Stimulated activated CD4-positive, alpha-beta T cell treated with anti-CD3 and anti-CD28 coated beads, Interleukin-1b, Interleukin-23, amount 100 ng/mL, for 48 hours (primary cell): Measurements from ENCODE around the gene TMEM63B.
"Not testable (repeated sequence)": the region's sequence is repeated elsewhere in the genome, so short reads cannot be mapped to it uniquely, and the experiment has no call there.

Source experiments
- DNase-seq: peaks from one replicate; pipeline ENCODE4 v3.0.0-alpha.2; 2020

The TMEM63B gene

GRCh38 chr6:44127186-44128019 lies at the start of gene TMEM63B, which contains the start of gene MRPL14:
Gene TMEM63B (plus strand): TSS chr6:44127554. CDS start chr6:44134585, 7,031 bp downstream.
Gene MRPL14 (minus strand): TSS chr6:44127452. CDS start chr6:44116611, 10,841 bp downstream.
- DNase-seq: peak; percentile 88

GRCh38 chr6:44078219-44078826 lies 49.0 kb upstream of the TMEM63B start:
- DNase-seq: no peak

DNA sequence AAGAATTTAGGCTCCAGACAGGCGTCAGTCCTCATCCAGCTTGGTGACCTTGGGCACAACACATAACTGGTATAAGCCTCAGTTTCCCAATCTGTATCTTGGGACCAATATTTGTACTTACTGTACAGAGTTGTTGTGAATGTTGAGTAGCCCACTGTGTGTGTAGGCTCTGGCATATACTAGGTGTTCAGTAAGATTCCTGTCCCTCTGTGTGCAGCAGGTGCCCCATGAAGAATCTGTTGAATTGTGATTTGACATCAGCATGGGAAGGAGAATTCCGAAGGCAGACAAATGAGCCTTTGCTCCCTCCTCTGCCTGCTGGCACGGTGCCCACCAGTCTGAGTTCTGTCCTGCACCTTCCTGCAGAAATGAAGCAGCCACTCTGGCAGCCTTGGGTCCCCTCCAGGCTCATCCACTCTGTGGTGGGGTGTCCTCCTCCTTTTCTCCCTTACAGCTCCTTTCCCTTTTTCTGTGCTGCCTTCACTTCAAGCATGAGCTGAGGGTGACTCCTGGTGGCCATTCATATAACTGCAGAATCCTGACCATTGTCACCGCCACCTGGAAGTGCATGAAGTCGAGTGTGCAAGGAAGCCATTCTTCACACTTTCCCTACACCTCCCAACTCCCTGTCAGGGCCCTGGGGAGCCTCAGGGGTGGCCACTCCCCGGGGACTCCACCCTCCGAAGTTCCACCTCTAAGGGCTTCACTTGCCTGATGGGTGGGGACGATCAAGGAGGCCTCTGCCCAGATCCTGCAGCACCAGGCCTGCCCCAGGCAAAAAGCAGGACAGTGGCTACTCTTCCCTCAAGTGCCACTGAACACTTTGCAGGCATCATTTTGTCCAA lies 48.3 kb upstream of the TMEM63B start:
- DNase-seq: peak; percentile 66

DNA sequence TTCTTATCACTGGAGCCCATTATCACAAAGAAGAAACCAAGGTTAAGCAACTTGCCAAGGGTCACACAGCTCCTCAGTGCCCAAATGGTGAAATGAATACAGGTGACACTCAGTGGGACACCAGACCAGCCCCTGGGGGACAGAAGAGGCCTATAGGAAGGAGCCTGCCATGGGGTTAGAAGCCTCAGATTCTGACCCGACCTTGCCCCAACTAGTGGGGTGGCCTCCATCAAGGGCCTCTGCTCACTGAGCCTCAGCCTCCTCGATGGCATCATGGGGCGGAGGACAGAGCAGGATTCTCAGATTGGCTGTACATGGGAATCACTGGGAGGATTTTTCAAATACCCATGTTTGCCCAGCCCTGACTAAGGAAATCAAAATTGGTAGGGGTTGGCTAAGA lies 47.7 kb upstream of the TMEM63B start:
- no peak for DNase-seq

DNA sequence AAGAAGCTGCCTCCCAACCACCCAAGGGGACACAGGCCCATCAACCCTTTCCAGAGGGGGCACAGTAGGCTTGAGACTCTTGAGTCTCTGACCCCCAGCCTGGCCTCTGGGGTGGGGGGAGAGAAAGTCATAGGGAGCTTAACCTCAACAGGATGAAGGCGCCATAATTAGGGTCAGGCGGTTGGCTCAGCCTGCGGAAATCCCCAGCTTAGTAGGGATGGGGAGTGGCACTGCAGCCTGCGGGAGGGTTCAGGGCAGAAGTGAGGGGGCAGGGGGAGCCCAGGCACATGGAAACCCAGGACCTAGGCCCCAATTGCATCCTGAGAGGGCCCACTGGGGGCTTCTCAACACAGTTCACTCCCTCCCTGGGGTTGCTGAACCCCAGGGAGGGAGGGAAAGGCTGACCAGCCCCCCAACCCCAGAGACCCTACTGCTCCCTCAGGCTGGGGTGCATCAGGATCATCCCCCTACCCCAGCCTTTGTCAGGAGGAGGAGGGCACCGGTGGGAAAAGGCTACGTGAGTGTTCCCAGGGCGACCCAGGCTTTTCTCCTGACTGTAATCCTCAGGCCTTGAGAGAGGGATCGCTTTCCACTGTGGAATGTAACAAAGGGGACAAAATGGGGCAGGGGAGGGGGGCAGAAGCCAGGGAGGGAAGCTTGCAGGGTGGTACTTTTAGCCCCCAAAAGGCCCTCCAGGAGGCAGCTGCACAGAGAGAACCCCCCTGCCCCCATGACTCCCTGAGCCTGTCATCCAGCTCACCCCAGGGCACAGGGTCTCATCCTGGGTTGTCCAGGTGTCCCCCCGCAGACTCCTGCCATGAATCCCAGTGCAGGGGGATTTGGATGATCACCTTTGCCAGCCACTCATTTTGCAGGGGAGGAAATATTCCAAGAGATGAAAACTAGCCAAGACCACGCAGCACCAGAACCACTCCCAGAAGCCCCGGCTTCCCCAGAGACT lies 46.5 kb upstream of the TMEM63B start:
- DNase-seq: no peak

DNA sequence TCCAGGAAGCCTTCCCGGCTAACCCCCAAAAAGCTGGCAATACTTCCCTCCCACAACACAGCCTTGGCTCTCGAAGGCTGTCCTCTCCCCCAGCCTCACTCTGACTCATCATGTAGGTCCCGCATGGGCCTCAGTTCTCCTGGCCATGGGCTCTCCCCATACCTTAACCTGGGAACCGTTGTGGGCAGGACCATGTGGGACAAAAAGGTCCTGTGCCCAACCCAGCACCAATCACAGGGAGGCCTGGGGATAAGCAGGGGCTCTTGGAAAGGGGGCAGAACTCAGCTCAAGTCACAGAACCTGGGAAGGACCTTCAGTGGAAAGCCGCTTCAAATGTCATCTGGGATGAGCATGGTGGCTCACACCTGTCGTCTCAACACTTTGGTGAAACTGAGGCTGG lies 45.6 kb upstream of the TMEM63B start:
- no peak for DNase-seq

DNA sequence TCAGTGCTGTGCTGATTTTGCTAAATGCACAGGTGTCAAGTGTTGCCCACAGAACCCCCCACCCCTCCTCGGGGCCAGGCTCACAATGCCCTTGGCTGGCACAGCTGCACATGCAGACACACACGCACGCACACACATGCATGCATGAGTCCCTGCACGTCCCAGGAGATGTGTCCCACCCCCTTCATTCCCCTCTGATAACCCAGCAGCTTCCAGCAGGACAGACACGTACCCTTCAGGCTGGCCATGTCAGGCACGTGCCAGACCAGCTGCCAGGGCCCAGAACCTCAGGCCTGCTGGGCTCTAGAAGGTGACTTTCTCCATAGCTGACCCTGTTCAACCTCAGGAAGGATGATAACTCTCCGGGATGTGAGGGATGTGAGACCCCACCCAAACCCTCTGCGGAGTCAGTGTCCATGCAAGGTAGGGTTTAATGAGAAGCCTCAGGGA lies 44.5 kb upstream of the TMEM63B start:
- no peak for DNase-seq

DNA sequence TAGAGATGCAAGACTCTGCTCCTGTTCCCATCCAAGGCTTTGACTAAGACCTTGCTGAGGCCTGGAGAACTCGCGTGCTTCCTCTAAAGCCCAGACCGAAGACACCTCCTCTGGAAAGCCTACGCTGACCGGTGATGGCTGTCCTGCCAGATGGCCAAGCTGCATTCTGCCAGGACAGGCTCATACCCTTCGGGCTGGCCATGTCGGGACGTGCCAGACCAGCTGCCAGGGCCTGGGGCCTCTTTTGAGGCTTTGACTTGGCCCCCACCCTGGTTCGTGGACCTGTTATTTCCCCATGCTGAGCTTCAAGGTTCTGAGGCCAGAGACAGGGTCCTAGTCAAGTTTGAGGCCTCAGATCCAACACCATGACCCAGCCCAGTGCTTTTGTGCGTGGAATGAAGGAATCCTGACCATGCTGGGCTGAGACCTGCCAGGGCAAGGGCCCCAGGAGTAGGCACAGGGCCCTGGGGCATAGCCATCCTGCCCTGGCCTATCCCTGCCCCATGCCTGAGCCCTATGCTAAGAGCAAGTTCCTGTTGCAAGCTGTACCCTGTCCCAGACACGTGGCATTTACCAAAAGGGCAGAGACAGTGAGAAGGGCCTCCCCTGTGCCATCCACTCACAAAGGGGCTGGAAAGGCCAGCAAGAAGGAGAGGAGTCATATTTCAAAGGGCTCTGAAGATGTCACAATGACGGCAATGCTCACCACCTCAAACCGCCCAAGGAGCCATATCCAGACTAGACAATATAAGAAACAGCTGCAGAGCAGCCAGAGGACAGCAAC lies 42.9 kb upstream of the TMEM63B start:
- DNase-seq: no peak

DNA sequence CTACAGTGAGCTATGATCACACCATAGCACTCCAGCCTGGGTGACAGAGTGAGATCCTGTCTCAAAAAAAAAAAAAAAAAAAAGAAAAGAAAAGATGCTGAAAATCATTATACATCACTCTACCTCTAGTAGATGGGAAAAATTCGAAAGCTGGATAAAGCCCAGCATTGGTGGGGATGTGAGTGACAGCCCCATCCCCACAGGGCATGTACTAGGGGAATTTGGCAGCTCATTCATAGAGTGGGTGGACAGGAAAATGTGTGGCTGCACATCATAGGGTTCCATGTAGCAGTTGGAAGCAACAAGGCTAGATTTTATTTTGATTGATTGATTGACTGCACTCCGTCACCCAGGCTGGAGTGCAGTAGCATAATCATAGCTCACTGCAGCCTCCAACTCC lies 42.1 kb upstream of the TMEM63B start:
- DNase-seq: no peak

DNA sequence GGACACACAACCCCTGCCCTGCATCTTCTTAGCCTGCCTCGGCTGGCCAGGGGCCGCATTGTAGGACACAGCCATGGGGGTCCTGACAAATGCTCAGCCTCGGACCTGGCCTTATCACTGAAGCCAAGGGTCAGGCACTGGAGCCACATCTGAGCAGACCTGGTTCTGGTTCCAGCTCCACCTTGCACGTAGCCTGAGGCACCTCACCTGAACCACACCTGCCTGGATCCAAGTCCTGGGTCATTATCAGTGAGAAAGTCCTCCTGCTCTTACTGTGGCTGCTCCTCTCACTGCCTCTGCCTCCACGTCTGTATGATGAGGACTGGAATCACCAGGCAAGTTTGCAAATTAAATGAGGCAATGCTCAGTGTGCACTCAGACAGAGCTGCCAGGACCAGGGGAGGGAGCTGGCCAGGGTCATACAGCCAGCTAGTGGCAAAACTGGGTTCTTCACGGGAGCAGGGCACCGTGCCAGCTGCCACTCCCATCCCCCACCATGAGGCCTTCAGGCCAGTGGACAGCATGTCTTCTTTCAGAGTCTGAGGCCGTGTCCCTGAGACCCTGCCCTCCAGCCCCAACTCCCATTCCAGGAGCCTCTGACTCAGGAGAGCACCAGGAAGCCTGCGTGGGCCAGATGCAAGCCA lies 40.3 kb upstream of the TMEM63B start:
- DNase-seq: no peak

DNA sequence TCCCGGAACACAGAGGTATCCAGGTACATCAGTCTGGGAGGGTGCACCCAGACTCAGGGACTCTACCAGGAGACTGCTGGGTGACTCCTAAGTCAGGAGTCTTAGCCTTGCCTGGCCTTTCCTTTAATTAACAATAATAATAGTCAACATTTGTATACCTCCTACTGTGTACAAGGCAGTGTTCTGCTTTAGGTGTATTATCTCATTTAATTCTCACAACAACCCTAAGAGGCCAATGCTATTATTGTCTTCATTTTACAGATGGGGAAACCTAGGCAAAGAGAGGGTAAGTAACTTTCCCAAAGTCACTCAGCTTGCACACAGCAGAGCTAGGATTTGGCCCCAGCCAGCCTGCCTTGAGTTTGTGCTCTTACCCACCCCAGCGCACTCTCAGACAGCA lies 39.7 kb upstream of the TMEM63B start:
- no peak for DNase-seq

- no peak for DNase-seq
These were observed 38.3 kb upstream of the TMEM63B start for GRCh38 chr6:44088827-44089590.

DNA sequence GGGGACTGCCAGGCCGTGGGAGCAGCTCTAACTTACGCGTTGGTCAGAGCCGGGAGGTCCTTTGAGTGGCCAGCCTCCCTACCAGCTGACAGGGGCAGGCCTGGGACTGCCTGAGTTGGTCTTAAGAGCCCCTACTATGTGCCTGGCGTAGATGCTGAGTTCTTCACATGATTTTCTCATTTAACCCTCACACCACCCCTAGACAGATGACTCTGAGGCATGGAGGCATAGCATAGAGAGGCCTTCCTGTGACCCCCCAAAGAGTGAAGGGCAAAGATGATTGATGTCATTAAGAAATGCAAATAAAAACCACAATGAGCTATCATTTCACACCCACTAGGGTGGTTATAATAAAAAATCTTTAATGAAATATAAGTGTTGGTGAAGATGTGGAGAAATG lies 36.9 kb upstream of the TMEM63B start:
- DNase-seq: no peak

GRCh38 chr6:44091356-44091755 lies 36.0 kb upstream of the TMEM63B start:
- DNase-seq: not testable (repeated sequence)

- DNase-seq: no peak
These were observed 35.1 kb upstream of the TMEM63B start for GRCh38 chr6:44091981-44092884.

DNA sequence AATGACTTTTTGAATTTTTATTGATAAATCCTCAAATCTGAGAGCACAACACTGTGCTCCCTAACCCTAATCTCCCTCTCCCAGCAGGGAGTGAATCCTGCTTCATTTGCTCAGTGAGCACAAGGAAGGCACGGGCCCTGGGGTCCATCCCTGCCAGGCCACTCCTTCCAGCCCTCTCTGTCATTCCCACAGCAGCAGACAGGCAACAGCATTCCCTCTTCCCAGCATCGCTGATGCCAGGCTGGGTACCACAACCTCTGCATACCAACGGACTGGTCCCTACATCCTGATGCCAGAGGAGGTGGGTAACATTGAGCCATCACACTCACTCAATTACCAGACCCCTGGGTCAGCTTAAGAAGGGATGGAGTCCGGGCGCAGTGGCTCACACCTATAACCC lies 34.3 kb upstream of the TMEM63B start:
- no peak for DNase-seq

DNA sequence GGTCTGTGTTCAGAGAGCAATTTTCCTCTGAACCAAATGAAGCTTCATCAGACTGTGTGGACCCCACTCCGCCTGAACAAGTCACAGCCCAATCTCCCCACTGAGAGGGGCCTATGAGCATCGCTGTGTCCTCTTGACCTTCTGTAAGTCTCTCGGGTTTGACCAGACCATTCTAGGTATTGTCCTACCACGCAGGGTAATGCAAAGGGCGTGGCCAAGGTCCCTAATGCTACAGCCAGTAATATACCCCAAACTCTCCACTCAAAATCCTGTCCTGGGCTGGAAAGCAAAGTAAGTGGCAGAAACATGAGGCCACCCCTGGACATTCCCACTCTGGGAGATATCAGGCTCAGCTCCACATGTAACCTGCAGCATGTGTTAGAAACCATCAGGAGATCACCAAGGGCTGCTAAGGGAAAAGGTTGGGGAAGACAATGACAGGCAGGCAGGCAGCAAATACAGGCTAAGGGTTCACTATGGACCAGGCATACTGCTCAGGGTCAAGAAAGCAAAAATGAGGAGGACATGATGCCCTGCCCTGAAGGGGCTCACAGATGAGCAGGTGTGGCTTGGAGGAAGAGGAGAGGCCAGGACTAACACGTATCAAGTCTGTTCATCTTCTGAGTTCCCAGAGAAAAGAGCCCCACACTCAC lies 33.5 kb upstream of the TMEM63B start:
- DNase-seq: no peak
